Thymus (tissue), 11 donors: ENCODE data around the gene UBR3. TPM values are rescaled to one million over a fixed set of nuclear protein-coding genes. Genes with fewer than 3 reads are reported as not detected.

Source experiments
- DNase-seq, 9 donors: peaks; one replicate each; pipeline ENCODE4 v3.0.0-alpha.2; 2013; ENCODE audit warnings: low spot score in 9 of 9, low read depth in 6 of 9, missing footprints in 1 of 9
- H3K27ac ChIP-seq, 2 donors: one replicate each; pipeline ENCODE4 v1.5.1; 2013; ENCODE audit warnings: control low read depth in 1 of 2, low read depth in 1 of 2, low read length in 1 of 2, mild to moderate bottlenecking in 1 of 2, moderate library complexity in 1 of 2
- H3K27me3 ChIP-seq, 2 donors: one replicate each; pipeline ENCODE4 v1.5.1; 2013; ENCODE audit warnings: low read length in 1 of 2; ENCODE audit not compliant: control insufficient read depth in 2 of 2, insufficient read depth in 1 of 2
- H3K36me3 ChIP-seq, 2 donors: one replicate each; pipeline ENCODE4 v1.5.1; 2013; ENCODE audit warnings: low read length in 1 of 2, mild to moderate bottlenecking in 1 of 2, moderate library complexity in 1 of 2; ENCODE audit not compliant: control insufficient read depth in 2 of 2, insufficient read depth in 2 of 2
- H3K4me1 ChIP-seq, 2 donors: one replicate each; pipeline ENCODE4 v1.5.1; 2013; ENCODE audit warnings: low read length in 2 of 2; ENCODE audit not compliant: control insufficient read depth in 2 of 2, insufficient read depth in 2 of 2
- H3K4me3 ChIP-seq, 2 donors: one replicate each; pipeline ENCODE4 v1.5.1; 2013; ENCODE audit warnings: low read length in 2 of 2, control low read depth in 1 of 2, mild to moderate bottlenecking in 1 of 2
- H3K9me3 ChIP-seq, 2 donors: one replicate each; pipeline ENCODE4 v1.5.1; 2013; ENCODE audit warnings: low read length in 1 of 2, mild to moderate bottlenecking in 1 of 2; ENCODE audit not compliant: control insufficient read depth in 2 of 2, insufficient read depth in 1 of 2
- WGBS: extraction: QIAGEN DNeasy Blood & Tissue Kit; methylation state at CpG from one replicate; pipeline ENCODE4 v1.1.7; 2013; 5-methylcytosine and 5-hydroxymethylcytosine counted together
- polyA plus RNA-seq: library from polyadenylated mRNA; stranded (reverse); fragments of 200-250 nt; gene quantifications from one replicate; pipeline ENCODE4 v1.2.3, GENCODE V29; 2013
- total RNA-seq: library from RNA; stranded (reverse); fragments of 120-200 nt; gene quantifications from one replicate; pipeline ENCODE4 v1.2.4, GENCODE V29; 2013
- donor health status: healthy.

UBR3 gene
- total and polyA plus RNA-seq, 2 donors: 14.1 to 20.1 TPM

DNA sequence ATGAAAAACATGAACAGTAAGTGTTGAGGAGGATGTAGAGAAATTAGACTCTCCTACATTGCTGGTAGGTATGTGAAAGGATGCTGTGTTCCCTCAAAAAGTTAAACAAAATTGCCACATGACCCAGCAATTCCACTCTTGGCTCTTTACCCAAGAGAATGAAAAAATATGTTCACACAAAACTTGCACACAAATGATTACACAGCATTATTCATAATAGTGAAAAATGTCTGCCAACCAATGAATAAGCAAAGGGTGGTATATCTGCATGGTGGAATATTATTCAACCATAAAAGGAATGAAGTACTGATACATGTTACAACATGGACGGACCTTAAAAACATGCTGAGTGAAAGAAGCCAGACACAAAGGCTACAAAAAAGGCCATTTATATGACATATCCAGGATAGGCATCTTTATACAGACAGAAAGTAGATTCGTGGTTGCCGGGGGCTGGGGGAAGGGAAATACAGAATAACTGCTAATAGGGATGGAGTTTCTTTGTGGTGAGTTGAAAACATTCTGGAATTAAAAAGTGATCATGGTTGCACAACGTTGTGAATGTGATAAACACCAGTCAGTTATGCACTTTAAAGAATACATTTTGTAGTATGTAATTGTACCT, 265.3 kb downstream of the UBR3 start:
- H3K27ac ChIP-seq: no peak overlapping the region
- DNase-seq: no peak
- no peaks in the 10 kb centered on the region for H3K4me1 ChIP-seq
- WGBS: 92% methylated on average over 4 of the region's 4 CpGs
- H3K4me3 ChIP-seq: no peak overlapping the region
- H3K27me3 ChIP-seq: no peaks in the 10 kb centered on the region
- H3K36me3 ChIP-seq: no peaks in the 10 kb centered on the region
- no peaks in the 10 kb centered on the region for H3K9me3 ChIP-seq

- Histone ChIP-seq H3K36me3 (no peaks in the 10 kb centered on the region), H3K4me3 (no peak overlapping the region), H3K4me1 (no peaks in the 10 kb centered on the region), H3K27me3 (no peaks in the 10 kb centered on the region), H3K27ac (no peak overlapping the region), H3K9me3 (no peaks in the 10 kb centered on the region)
- DNase-seq: no peak
Measured at GRCh38 chr2:170095380-170095779, 268.1 kb downstream of the UBR3 start.

GRCh38 chr2:170098626-170099312, 271.5 kb downstream of the UBR3 start:
- Histone ChIP-seq H3K27me3 (no peaks in the 10 kb centered on the region), H3K36me3 (no peaks in the 10 kb centered on the region), H3K4me3 (no peak overlapping the region), H3K4me1 (no peaks in the 10 kb centered on the region), H3K9me3 (no peaks in the 10 kb centered on the region), H3K27ac (no peak overlapping the region)
- DNase-seq: no peak
- WGBS: 94% methylated on average over 4 of the region's 4 CpGs

- 95% methylated on average over 3 of the region's 3 CpGs for WGBS
Measured at GRCh38 chr2:170101789-170102188, 274.5 kb downstream of the UBR3 start.

GRCh38 chr2:170106102-170106840, 279.0 kb downstream of the UBR3 start:
- Histone ChIP-seq H3K4me3 (no peak overlapping the region), H3K27me3 (no peaks in the 10 kb centered on the region), H3K36me3 (no peaks in the 10 kb centered on the region), H3K27ac (no peak overlapping the region), H3K9me3 (no peaks in the 10 kb centered on the region), H3K4me1 (no peaks in the 10 kb centered on the region)
- no peak for DNase-seq
- WGBS: 88% methylated on average over 4 of the region's 4 CpGs

More at GRCh38 chr2:170101789-170102188, 274.5 kb downstream of the UBR3 start:
- Histone ChIP-seq H3K4me3 (no peak overlapping the region), H3K27ac (no peak overlapping the region), H3K9me3 (no peaks in the 10 kb centered on the region), H3K27me3 (no peaks in the 10 kb centered on the region), H3K36me3 (no peaks in the 10 kb centered on the region), H3K4me1 (no peaks in the 10 kb centered on the region)
- no peak for DNase-seq

- no peak overlapping the region for H3K4me3 ChIP-seq
- H3K27ac ChIP-seq: no peak overlapping the region
- no peaks in the 10 kb centered on the region for H3K36me3 ChIP-seq
- no peak for DNase-seq
- H3K4me1 ChIP-seq: no peaks in the 10 kb centered on the region
- 89% methylated on average over 4 of the region's 4 CpGs for WGBS
- H3K9me3 ChIP-seq: no peaks in the 10 kb centered on the region
- H3K27me3 ChIP-seq: no peaks in the 10 kb centered on the region
Measured at GRCh38 chr2:170113168-170113894, 286.1 kb downstream of the UBR3 start.

DNA sequence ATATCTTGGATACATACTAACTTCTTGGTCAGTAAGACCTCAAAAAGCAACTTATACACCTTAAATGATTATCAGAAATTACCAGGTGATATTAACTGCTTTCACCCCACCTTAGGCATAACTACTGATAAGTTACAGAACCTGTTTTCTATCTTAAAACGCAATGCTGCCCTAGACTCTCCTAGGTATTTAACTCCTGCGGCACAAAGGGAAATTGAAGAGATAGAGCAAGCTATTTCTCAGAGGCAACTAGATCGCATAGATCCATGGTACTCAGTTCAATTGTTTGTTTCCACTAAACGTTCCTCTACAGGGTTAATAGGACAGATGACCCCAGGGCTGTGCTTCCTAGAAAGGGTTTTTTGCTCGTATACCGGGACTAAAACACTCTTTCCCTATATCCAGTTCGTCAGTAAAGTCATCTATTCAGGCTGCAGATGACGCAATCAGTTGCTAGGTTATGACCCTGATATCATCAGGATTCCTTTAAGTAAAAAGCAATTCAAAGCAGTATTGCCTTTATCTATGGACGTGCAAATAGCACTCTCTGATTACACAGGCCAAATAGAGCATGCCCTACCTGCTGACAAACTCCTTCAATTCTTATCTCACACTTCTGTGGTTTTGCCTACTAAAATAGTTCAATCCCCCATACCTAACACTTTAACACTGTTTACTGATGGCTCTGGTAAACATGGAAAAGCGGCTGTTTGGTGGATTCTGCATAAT, 288.4 kb downstream of the UBR3 start:
- no peaks in the 10 kb centered on the region for H3K4me1 ChIP-seq

GRCh38 chr2:170118641-170119040, 291.4 kb downstream of the UBR3 start:
- Histone ChIP-seq H3K27me3 (no peaks in the 10 kb centered on the region), H3K4me3 (no peak overlapping the region), H3K27ac (no peak overlapping the region), H3K4me1 (no peaks in the 10 kb centered on the region), H3K9me3 (no peaks in the 10 kb centered on the region), H3K36me3 (no peaks in the 10 kb centered on the region)
- no peak for DNase-seq
- WGBS: 93% methylated on average over 2 of the region's 2 CpGs

More for the DNA sequence above, 288.4 kb downstream of the UBR3 start:
- Histone ChIP-seq H3K36me3 (no peaks in the 10 kb centered on the region), H3K27me3 (no peaks in the 10 kb centered on the region), H3K27ac (no peak overlapping the region), H3K9me3 (no peaks in the 10 kb centered on the region), H3K4me3 (no peak overlapping the region)
- 89% methylated on average over 10 of the region's 10 CpGs for WGBS
- DNase-seq: no peak
